ENCODE measurements around the gene OR8K3. TPM values are rescaled to one million over a fixed set of nuclear protein-coding genes. Genes with fewer than 3 reads are reported as not detected.

The OR8K3 gene
- total RNA-seq (2011; cell fraction: chromatin; rRNA removed; ENCODE audit: low replicate concordance): not detected in 2 replicates
- total RNA-seq (2011; cell fraction: nucleolus; rRNA removed): not detected in 2 replicates
- total RNA-seq (2011; cell fraction: nucleoplasm; rRNA removed): not detected in 2 replicates
- total RNA-seq (2014; rRNA removed) (not detected in 2 replicates), total RNA-seq (2014; rRNA removed; fragmentation: Illumina TruSeq; extraction: Trizol) (not detected in 2 replicates), total RNA-seq (2015; rRNA removed; fragmentation: Illumina TruSeq; extraction: Trizol) (not detected in 2 replicates), total RNA-seq (2021) (not detected in 2 replicates), polyA plus RNA-seq (2011; rRNA removed) (not detected in 2 replicates), polyA plus RNA-seq (2014; fragmentation: Illumina TruSeq; extraction: Trizol) (not detected in 2 replicates), polyA plus RNA-seq (2014; fragmentation: Nextera tagmentation; extraction: Ambion mirVana) (not detected), polyA plus RNA-seq (2014; rRNA removed) (not detected in 2 replicates), polyA minus RNA-seq (2011; rRNA and poly(A)+ RNA removed) (not detected in 2 replicates), Bru-seq, nascent RNA (not detected), BruChase-seq, experiment 1, labeled RNA remaining after a 2-hour chase (not detected), BruChase-seq, experiment 2, labeled RNA remaining after a 6-hour chase (not detected)
- not detected in 2 replicates for polyA plus RNA-seq (2011; cell fraction: cytosol; rRNA removed)
- not detected in 2 replicates for polyA plus RNA-seq (2011; cell fraction: nucleus; rRNA removed)
- polyA plus RNA-seq (2012): not detected in 2 replicates
- polyA minus RNA-seq (2011; cell fraction: cytosol; rRNA and poly(A)+ RNA removed): not detected in 2 replicates
- polyA minus RNA-seq (2011; cell fraction: nucleus; rRNA and poly(A)+ RNA removed): not detected in 2 replicates
- long read RNA-seq, experiment 1: 0 reads
- long read RNA-seq, experiment 2: 0 reads
- long read RNA-seq, experiment 3: 0 reads

GRCh38 chr11:56314844-56315243, at the start of gene OR8K3:
Gene OR8K3, plus strand, starts transcription at chr11:56315144. Its CDS starts 3,163 bp downstream, at chr11:56318307.
- TF ChIP-seq ZNF780A (CRISPR knock-in tag; IDR thresholded peaks at IDR 0.05) (no peak), ZNF12 (CRISPR knock-in tag; IDR thresholded peaks at IDR 0.05) (no peak), SRSF9 (IDR thresholded peaks at IDR 0.05; ENCODE audit: borderline replicate concordance, low read depth, low read length) (no peak), HMGN3 (IDR thresholded peaks at IDR 0.05; ENCODE audit: borderline replicate concordance, extremely low read depth, insufficient read length, low read depth, low read length) (no peak), ZBTB5 (IDR thresholded peaks at IDR 0.05) (no peak), ZNF121 (CRISPR knock-in tag; conservative IDR thresholded peaks at IDR 0.05) (no peak), PREB (CRISPR knock-in tag; IDR thresholded peaks at IDR 0.05) (no peak), RNF219 (CRISPR knock-in tag; IDR thresholded peaks at IDR 0.05) (no peak)
- intact Hi-C loops (cut with micrococcal nuclease) (no loop called here), in situ Hi-C loops (cut with MboI) (no loop called here)
- H3K4me2 ChIP-seq (ENCODE audit: insufficient read depth, low read length): no peak within 1 kb of the TSS
- no peak within 1 kb of the TSS for H3K27ac ChIP-seq (ENCODE audit: extremely low read depth, low read depth, low read length)
- H3K79me2 ChIP-seq (ENCODE audit: control insufficient read depth, insufficient read depth, low read length): no peaks in the 10 kb centered on the region
- FAIRE-seq (no peak), DNase-seq (ENCODE audit: extremely low read depth in 1 of 4, low spot score in 3 of 4) (no peak), ATAC-seq (no peak)
- H3K9me1 ChIP-seq (ENCODE audit: control insufficient read depth, insufficient read depth, low read length): no peaks in the 10 kb centered on the region
- H3K4me3 ChIP-seq: no peak within 1 kb of the TSS
- ChIA-PET CTCF (ENCODE audit: low intra/inter-chr PET ratio) (no interaction called here), POLR2A (no interaction called here)
- H3K9ac ChIP-seq (ENCODE audit: insufficient read depth in 1 of 2, low read depth in 2 of 2, low read length in 2 of 2): no peak within 1 kb of the TSS
- H3K9me3 ChIP-seq (replicated peaks; ENCODE audit: control insufficient read depth, insufficient read depth, low read depth, low read length): no peaks in the 10 kb centered on the region; the same call in 1 of the 2 replicates
- H4K20me1 ChIP-seq (replicated peaks; ENCODE audit: control insufficient read depth, insufficient read depth, low read length): no peaks in the 10 kb centered on the region
- no peaks in the 10 kb centered on the region for H3K4me1 ChIP-seq (replicated peaks in 1 of 2; ENCODE audit: control insufficient read depth in 2 of 2, insufficient read depth in 2 of 2, low read length in 2 of 2)
- H3K27me3 ChIP-seq (ENCODE audit: control insufficient read depth in 2 of 2, insufficient read depth in 2 of 2, low read length in 2 of 2): no peaks in the 10 kb centered on the region
- no peak within 1 kb of the TSS for H2AFZ ChIP-seq (ENCODE audit: low read depth, low read length)
- BruUV-seq (replicated peaks): no TSS peak
- no peaks in the 10 kb centered on the region for H3K36me3 ChIP-seq (ENCODE audit: control insufficient read depth, insufficient read depth, low read length)
